PC-3 (cell line): ENCODE results near the gene CLINT1. TPM values are rescaled to one million over a fixed set of nuclear protein-coding genes. Genes with fewer than 3 reads are reported as not detected.
A peak's percentile ranks its signal among the peaks of the same experiment; 100 is the strongest.

Experiments used
- ATAC-seq: fragments of 200-7000 bp; cut with Tn5 transposase; 2 replicates; pipeline ENCODE4 v1.9.1; 2020; ENCODE audit warnings: mild to moderate bottlenecking, moderate library complexity
- BruUV-seq: library from RNA; stranded (reverse); fragments of 400-500 nt; replicated peaks from 2 replicates; lab custom pipeline; 2021; lab: Mats Ljungman, UMichigan
- CTCF ChIA-PET: fragments of 300-600 bp; sonication (Branson Sonifier 250); formaldehyde crosslinking; loops from one replicate; lab custom pipeline; 2022; ENCODE audit warnings: antibody characterized with exemption; lab: Charles Lee
- POLR2A ChIA-PET: fragments of 300-600 bp; sonication (Branson Sonifier 250); formaldehyde crosslinking; loops from one replicate; lab custom pipeline; 2022; ENCODE audit warnings: antibody characterized with exemption; ENCODE audit not compliant: unreplicated experiment; lab: Charles Lee
- DNase-seq: peaks from one replicate; pipeline ENCODE4 v3.0.0-alpha.2; 2015
- H2AFZ ChIP-seq: fragments of 300-600 bp; sonication (generic); 2 replicates; pipeline ENCODE4 v1.6.0; 2016; ENCODE audit warnings: antibody characterized with exemption, low read length
- H3F3A ChIP-seq: fragments of 300-600 bp; sonication (generic); one replicate; pipeline ENCODE4 v1.6.0; 2017; ENCODE audit warnings: antibody characterized with exemption, low read length, control low read depth, mild to moderate bottlenecking; ENCODE audit not compliant: unreplicated experiment
- H3K27ac ChIP-seq: fragments of 300-600 bp; sonication (generic); 2 replicates; pipeline ENCODE4 v1.5.1; 2016; ENCODE audit warnings: mild to moderate bottlenecking, low read length
- H3K27me3 ChIP-seq: fragments of 300-600 bp; sonication (generic); 2 replicates; pipeline ENCODE4 v1.6.1; 2016; ENCODE audit warnings: low read length, mixed read lengths
- H3K36me3 ChIP-seq: fragments of 300-600 bp; sonication (generic); 2 replicates; pipeline ENCODE4 v1.6.1; 2016; ENCODE audit warnings: low read depth, mixed run types, low read length, mixed read lengths
- H3K4me1 ChIP-seq: fragments of 300-600 bp; sonication (generic); 2 replicates; pipeline ENCODE4 v1.5.1; 2016; ENCODE audit warnings: low read length; ENCODE audit not compliant: insufficient read depth
- H3K4me2 ChIP-seq: fragments of 300-600 bp; sonication (generic); 2 replicates; pipeline ENCODE4 v1.6.0; 2016; ENCODE audit warnings: low read length
- H3K4me3 ChIP-seq: fragments of 300-600 bp; sonication (generic); 2 replicates; pipeline ENCODE4 v1.5.1; 2016; ENCODE audit warnings: mild to moderate bottlenecking, low read length, mixed read lengths
- H3K79me2 ChIP-seq: fragments of 300-600 bp; sonication (generic); 2 replicates; pipeline ENCODE4 v1.6.1; 2017; ENCODE audit warnings: low read length, mixed read lengths
- H3K9ac ChIP-seq: fragments of 300-600 bp; sonication (generic); 2 replicates; pipeline ENCODE4 v1.6.0; 2016; ENCODE audit warnings: mild to moderate bottlenecking, low read length
- H3K9me2 ChIP-seq: fragments of 300-600 bp; sonication (generic); replicated peaks from 2 replicates; pipeline ENCODE4 v1.6.1; 2016; ENCODE audit warnings: mixed run types, low read length, mixed read lengths
- H3K9me3 ChIP-seq: fragments of 300-600 bp; sonication (generic); 2 replicates; pipeline ENCODE4 v1.6.1; 2016; ENCODE audit warnings: low read length, mixed read lengths
- H4K20me1 ChIP-seq: fragments of 300-600 bp; sonication (generic); 2 replicates; pipeline ENCODE4 v1.6.1; 2016; ENCODE audit warnings: low read length, mixed read lengths
- CTCF ChIP-seq: fragments of 300-600 bp; sonication (generic); conservative IDR thresholded peaks from 2 replicates; pipeline ENCODE4 v1.5.1; 2017; ENCODE audit warnings: antibody characterized with exemption, low read depth, mild to moderate bottlenecking, low read length
- EZH2 ChIP-seq: fragments of 300-600 bp; sonication (generic); IDR thresholded peaks from one replicate; pipeline ENCODE4 v1.6.1; 2017; ENCODE audit warnings: antibody characterized with exemption, mild to moderate bottlenecking, low read length; ENCODE audit not compliant: unreplicated experiment
- EZH2phosphoT487 ChIP-seq: fragments of 300-600 bp; sonication (generic); IDR thresholded peaks from 2 replicates; pipeline ENCODE4 v1.6.1; 2018; ENCODE audit warnings: mild to moderate bottlenecking, antibody characterized with exemption, low read length, borderline replicate concordance
- intact Hi-C: fragments of 100-400 bp; cut with micrococcal nuclease; formaldehyde crosslinking; loops from 2 replicates; pipeline ENCODE4 v1.9.0; 2023
- total RNA-seq: library from RNA; depleted of rRNA; stranded (reverse); fragments of >200 nt; gene quantifications from 2 replicates; pipeline ENCODE4 v1.2.3, GENCODE V29; 2014

CLINT1 gene
- total RNA-seq, 1 experiment from 2014 or later, result 125 TPM

DNA sequence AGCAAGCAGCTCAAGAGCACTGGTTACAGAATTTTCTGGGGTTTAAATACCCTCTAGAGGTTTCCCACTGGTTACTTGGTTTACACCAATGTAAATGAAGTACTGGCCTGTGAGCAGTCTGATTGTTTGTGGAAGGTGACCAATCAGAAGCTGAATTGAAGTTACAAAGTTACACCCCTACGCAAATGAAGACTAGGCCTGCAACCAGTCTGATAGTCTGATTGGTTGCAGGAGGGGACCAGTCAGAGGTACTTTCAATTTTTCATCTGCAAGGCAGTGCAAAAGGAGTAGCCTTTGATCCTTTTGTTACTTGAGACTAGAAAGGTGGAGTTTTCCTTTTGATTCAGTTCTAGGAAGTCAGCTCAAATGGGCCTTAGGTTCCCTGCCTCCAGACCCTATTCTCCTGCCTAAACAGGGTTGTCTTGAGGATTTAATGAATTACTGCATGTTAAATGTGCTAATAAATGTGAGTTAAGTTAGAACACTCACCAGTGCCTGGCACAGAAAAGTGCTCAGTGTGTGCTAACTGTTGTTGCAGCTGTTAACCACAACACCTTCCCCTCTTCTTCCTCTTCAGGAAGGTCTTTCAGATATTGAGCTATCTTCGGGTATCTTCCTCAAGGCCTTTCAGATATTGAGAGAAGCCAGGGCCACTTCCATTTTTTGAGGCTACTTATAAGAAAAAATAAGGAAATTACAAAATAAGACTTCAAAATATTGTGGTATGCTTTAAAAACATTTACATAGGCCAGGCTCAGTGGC is 32.1 kb upstream of the CLINT1 start:
- H3K27me3 ChIP-seq, result no peaks in the 10 kb centered on the region
- H3K9me2 ChIP-seq, result no peaks in the 10 kb centered on the region
- peak overlapping the region; percentile 35; the same call in 1 of the 2 replicates for H2AFZ ChIP-seq
- no peak overlapping the region for H3K27ac ChIP-seq
- intact Hi-C loops, result no loop called here
- BruUV-seq, result no TSS peak
- no peaks in the 10 kb centered on the region for H3F3A ChIP-seq
- CTCF ChIA-PET, result no interaction called here
- H3K4me2 ChIP-seq, result no peak overlapping the region
- no peak for TF ChIP-seq EZH2
- no peak for TF ChIP-seq CTCF
- TF ChIP-seq EZH2phosphoT487, result no peak
- H3K9me3 ChIP-seq, result no peaks in the 10 kb centered on the region
- POLR2A ChIA-PET, result no interaction called here
- no peak overlapping the region for H3K9ac ChIP-seq
- ATAC-seq (no peak; the same call in 1 of the 2 replicates), DNase-seq (no peak)
- H4K20me1 ChIP-seq, result no peaks in the 10 kb centered on the region
- no peaks in the 10 kb centered on the region for H3K36me3 ChIP-seq
- H3K79me2 ChIP-seq, result no peaks in the 10 kb centered on the region
- H3K4me3 ChIP-seq, result no peak overlapping the region
- H3K4me1 ChIP-seq, result no peaks in the 10 kb centered on the region

DNA sequence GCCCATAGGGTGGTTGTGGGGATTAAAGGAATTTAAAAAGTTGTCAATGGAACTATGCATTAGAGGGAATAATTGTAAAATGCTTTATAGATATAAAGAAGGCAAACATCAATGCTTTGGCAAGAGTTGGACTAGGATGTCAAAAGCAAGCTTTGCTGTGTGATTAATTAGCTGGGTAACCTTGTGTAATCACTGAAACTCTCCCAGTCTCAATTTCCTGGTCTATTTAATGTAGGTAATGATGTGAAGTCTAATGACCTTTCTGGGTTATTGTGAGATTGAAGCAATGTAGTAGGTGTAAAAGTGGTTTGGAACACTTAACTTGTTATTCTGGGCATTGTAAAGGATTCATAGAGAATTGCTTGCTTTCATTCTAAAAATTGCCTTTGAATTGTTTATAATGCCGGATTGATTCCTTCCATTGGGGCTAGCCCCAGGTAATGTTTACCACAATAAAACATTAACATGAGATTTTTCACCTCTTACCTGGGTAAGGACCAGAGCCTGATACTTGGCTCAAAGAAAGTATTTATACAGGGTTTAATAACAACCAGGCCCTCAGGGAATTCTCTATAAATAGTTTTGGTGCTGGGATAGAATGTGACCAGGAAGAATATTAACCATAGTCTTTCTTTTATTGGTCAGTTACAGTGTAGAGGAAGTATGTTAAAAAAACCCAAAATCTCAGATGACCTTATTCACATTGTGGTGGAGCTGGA is 30.0 kb upstream of the CLINT1 start:
- Histone ChIP-seq H3K27ac (no peak overlapping the region), H3K4me3 (no peak overlapping the region), H4K20me1 (no peaks in the 10 kb centered on the region), H3K9me3 (no peaks in the 10 kb centered on the region), H3K9ac (no peak overlapping the region), H3K27me3 (no peaks in the 10 kb centered on the region), H3F3A (no peaks in the 10 kb centered on the region), H3K79me2 (no peaks in the 10 kb centered on the region), H3K4me1 (no peaks in the 10 kb centered on the region), H3K9me2 (no peaks in the 10 kb centered on the region), H3K36me3 (no peaks in the 10 kb centered on the region), H2AFZ (no peak overlapping the region), H3K4me2 (no peak overlapping the region)
- DNase-seq (peak; percentile 32), ATAC-seq (peak; percentile 37)
- intact Hi-C loops, result no loop called here
- POLR2A ChIA-PET, result no interaction called here
- TF ChIP-seq CTCF, result no peak
- no peak for TF ChIP-seq EZH2phosphoT487
- no peak for TF ChIP-seq EZH2
- CTCF ChIA-PET, result no interaction called here
- BruUV-seq, result no TSS peak
